GM23338 (cell line): ENCODE data around the gene CACNA2D3. TPM values are rescaled to one million over a fixed set of nuclear protein-coding genes. Genes with fewer than 3 reads are reported as not detected.

Experiments
- ATAC-seq: fragments of 200-7000 bp; cut with Tn5 transposase; 3 replicates; pipeline ENCODE4 v1.9.1; 2020
- DNase-seq: peaks from one replicate; pipeline ENCODE4 v3.0.0-alpha.2; 2015; ENCODE audit warnings: low spot score
- H2AFZ ChIP-seq: fragments of 200-600 bp; sonication (generic); 2 replicates; pipeline ENCODE4 v1.8.0; 2016; ENCODE audit warnings: antibody characterized with exemption, mild to moderate bottlenecking, moderate library complexity
- H3F3A ChIP-seq: fragments of 200-600 bp; sonication (generic); replicated peaks from 2 replicates; pipeline ENCODE4 v1.8.0; 2017; ENCODE audit warnings: antibody characterized with exemption, mixed run types, low read depth
- H3K27ac ChIP-seq: fragments of 200-600 bp; sonication (generic); 2 replicates; pipeline ENCODE4 v1.6.1; 2016; ENCODE audit warnings: low read depth
- H3K27me3 ChIP-seq: fragments of 200-600 bp; sonication (generic); 2 replicates; pipeline ENCODE4 v1.8.0; 2016; ENCODE audit warnings: mild to moderate bottlenecking, mixed run types, moderate library complexity; ENCODE audit not compliant: insufficient read depth
- H3K36me3 ChIP-seq: fragments of 200-600 bp; sonication (generic); 2 replicates; pipeline ENCODE4 v1.8.0; 2016; ENCODE audit warnings: mild to moderate bottlenecking; ENCODE audit not compliant: insufficient read depth
- H3K4me1 ChIP-seq: fragments of 200-600 bp; sonication (generic); 2 replicates; pipeline ENCODE4 v1.8.0; 2016; ENCODE audit warnings: mild to moderate bottlenecking, moderate library complexity; ENCODE audit not compliant: insufficient read depth
- H3K4me2 ChIP-seq: fragments of 200-600 bp; sonication (generic); 2 replicates; pipeline ENCODE4 v1.7.1; 2017; ENCODE audit warnings: mixed run types
- H3K4me3 ChIP-seq: fragments of 200-600 bp; sonication (generic); 2 replicates; pipeline ENCODE4 v1.6.1; 2016; ENCODE audit warnings: mixed run types
- H3K79me2 ChIP-seq: fragments of 200-600 bp; sonication (generic); replicated peaks from 2 replicates; pipeline ENCODE4 v1.8.0; 2017; ENCODE audit warnings: mild to moderate bottlenecking; ENCODE audit not compliant: insufficient read depth
- H3K9me2 ChIP-seq: fragments of 200-600 bp; sonication (generic); 2 replicates; pipeline ENCODE4 v1.8.0; 2017; ENCODE audit not compliant: insufficient read depth
- H4K20me1 ChIP-seq: fragments of 200-600 bp; sonication (generic); replicated peaks from 2 replicates; pipeline ENCODE4 v1.8.0; 2017; ENCODE audit warnings: mild to moderate bottlenecking; ENCODE audit not compliant: insufficient read depth
- H3K27ac Mint-ChIP-seq: 2 replicates; pipeline ENCODE4 v1.8.0; 2020; ENCODE audit warnings: inconsistent platforms, mild to moderate bottlenecking, moderate library complexity, mixed read lengths
- H3K27me3 Mint-ChIP-seq: 3 replicates; pipeline ENCODE4 v1.8.0; 2022; ENCODE audit warnings: low read depth, mild to moderate bottlenecking, moderate library complexity, mixed read lengths, inconsistent platforms; ENCODE audit not compliant: insufficient read depth, poor library complexity
- H3K36me3 Mint-ChIP-seq: 3 replicates; pipeline ENCODE4 v1.8.0; 2021; ENCODE audit warnings: low read depth, mild to moderate bottlenecking, inconsistent platforms, moderate library complexity, mixed read lengths
- H3K4me1 Mint-ChIP-seq: 3 replicates; pipeline ENCODE4 v1.8.0; 2020; ENCODE audit warnings: mild to moderate bottlenecking, inconsistent platforms, mixed read lengths
- H3K4me3 Mint-ChIP-seq: 3 replicates; pipeline ENCODE4 v1.8.0; 2021; ENCODE audit warnings: moderate library complexity, mild to moderate bottlenecking, inconsistent platforms, mixed read lengths
- H3K9me3 Mint-ChIP-seq: 3 replicates; pipeline ENCODE4 v1.8.0; 2020; ENCODE audit warnings: moderate library complexity, mild to moderate bottlenecking, inconsistent platforms, mixed read lengths
- CREB1 ChIP-seq: fragments of 250-450 bp; sonication (Bioruptor Pico); IDR thresholded peaks from 2 replicates; pipeline ENCODE4 v1.5.0; 2020; ENCODE audit warnings: low read depth, mild to moderate bottlenecking, moderate library complexity
- ETS1 ChIP-seq: IDR thresholded peaks from 2 replicates; pipeline ENCODE4 v1.6.1; 2016; ENCODE audit warnings: antibody characterized with exemption
- EZH2 ChIP-seq: fragments of 200-600 bp; sonication (generic); IDR thresholded peaks from one replicate; pipeline ENCODE4 v1.8.0; 2017; ENCODE audit warnings: antibody characterized with exemption, mild to moderate bottlenecking, low read depth; ENCODE audit not compliant: unreplicated experiment
- EZH2phosphoT487 ChIP-seq: fragments of 200-600 bp; sonication (generic); IDR thresholded peaks from one replicate; pipeline ENCODE4 v1.8.1; 2018; ENCODE audit warnings: antibody characterized with exemption; ENCODE audit not compliant: unreplicated experiment
- JUNB ChIP-seq: IDR thresholded peaks from one replicate; pipeline ENCODE4 v1.6.1; 2016; ENCODE audit warnings: antibody characterized with exemption; ENCODE audit not compliant: unreplicated experiment
- NANOG ChIP-seq: IDR thresholded peaks from 2 replicates; pipeline ENCODE4 v1.6.1; 2016; ENCODE audit warnings: antibody characterized with exemption, borderline replicate concordance
- POLR2AphosphoS5 ChIP-seq: IDR thresholded peaks from 2 replicates; pipeline ENCODE4 v1.6.1; 2016; ENCODE audit warnings: antibody characterized with exemption, low read depth
- REST ChIP-seq: IDR thresholded peaks from one replicate; pipeline ENCODE4 v1.6.1; 2018; ENCODE audit warnings: antibody characterized with exemption; ENCODE audit not compliant: unreplicated experiment
- STAT1 ChIP-seq: IDR thresholded peaks from one replicate; pipeline ENCODE4 v1.6.1; 2016; ENCODE audit warnings: antibody characterized with exemption; ENCODE audit not compliant: unreplicated experiment
- ZNF114 ChIP-seq: fragments of 250-450 bp; sonication (Bioruptor Pico); IDR thresholded peaks from 2 replicates; pipeline ENCODE4 v1.5.0; 2020; ENCODE audit warnings: mild to moderate bottlenecking, moderate library complexity
- ZNF331 ChIP-seq: fragments of 250-450 bp; sonication (Bioruptor Pico); IDR thresholded peaks from 2 replicates; pipeline ENCODE4 v1.5.0; 2020; ENCODE audit warnings: low read depth, mild to moderate bottlenecking, moderate library complexity
- ZNF462 ChIP-seq: fragments of 250-450 bp; sonication (Bioruptor Pico); IDR thresholded peaks from 2 replicates; pipeline ENCODE4 v1.5.0; 2020; ENCODE audit warnings: mild to moderate bottlenecking, moderate library complexity
- polyA plus RNA-seq: library from polyadenylated mRNA; unstranded; fragments of >200 nt; fragmentation: Nextera tagmentation; extraction: Ambion mirVana; gene quantifications from 2 replicates; pipeline ENCODE4 v1.2.1, GENCODE V29; 2016
- total RNA-seq: library from RNA; depleted of rRNA; stranded (reverse); fragments of >200 nt; shearing (Covaris generic); gene quantifications from 2 replicates; pipeline ENCODE4 v1.2.3, GENCODE V29; 2014
- TF ChIP-seq, protein P1 (sequence below), 2 experiments: fragments of 200-600 bp in 1 of 2; sonication (generic) in 1 of 2; conservative IDR thresholded peaks; 2 replicates each; pipeline versions ENCODE4 v1.5.1 to v1.6.1; 2016 to 2017; ENCODE audit warnings: antibody characterized with exemption in 2 of 2, low read depth in 2 of 2, mild to moderate bottlenecking in 2 of 2, moderate library complexity in 1 of 2

The CACNA2D3 gene
- total and polyA plus RNA-seq, 2 experiments from 2014 or later = 2.2 to 2.3 TPM

GRCh38 chr3:54905261-54905888, 783.0 kb downstream of the CACNA2D3 start:
- no peaks in the 10 kb centered on the region; the same call in 1 of the 2 replicates for H3K36me3 ChIP-seq
- H3K79me2 ChIP-seq = no peaks in the 10 kb centered on the region
- DNase-seq (no peak), ATAC-seq (no peak)
- H3K4me3 ChIP-seq = no peak overlapping the region
- no peak overlapping the region for H3K27ac ChIP-seq
- Mint-ChIP-seq H3K36me3 (peaks cover 3% of the 10 kb centered on the region; the same call in 1 of the 3 replicates), H3K9me3 (no peaks in the 10 kb centered on the region), H3K4me3 (no peak overlapping the region), H3K27ac (no peak overlapping the region), H3K27me3 (no peaks in the 10 kb centered on the region), H3K4me1 (no peaks in the 10 kb centered on the region)
- TF ChIP-seq STAT1 (no peak), ZNF114 (CRISPR knock-in tag) (no peak), EZH2phosphoT487 (no peak), EZH2 (no peak), POLR2AphosphoS5 (no peak), NANOG (no peak), ZNF462 (CRISPR knock-in tag) (no peak), ZNF331 (no peak), REST (no peak), ETS1 (no peak), JUNB (no peak), CREB1 (CRISPR knock-in tag) (no peak)
- TF ChIP-seq, protein P1, sequence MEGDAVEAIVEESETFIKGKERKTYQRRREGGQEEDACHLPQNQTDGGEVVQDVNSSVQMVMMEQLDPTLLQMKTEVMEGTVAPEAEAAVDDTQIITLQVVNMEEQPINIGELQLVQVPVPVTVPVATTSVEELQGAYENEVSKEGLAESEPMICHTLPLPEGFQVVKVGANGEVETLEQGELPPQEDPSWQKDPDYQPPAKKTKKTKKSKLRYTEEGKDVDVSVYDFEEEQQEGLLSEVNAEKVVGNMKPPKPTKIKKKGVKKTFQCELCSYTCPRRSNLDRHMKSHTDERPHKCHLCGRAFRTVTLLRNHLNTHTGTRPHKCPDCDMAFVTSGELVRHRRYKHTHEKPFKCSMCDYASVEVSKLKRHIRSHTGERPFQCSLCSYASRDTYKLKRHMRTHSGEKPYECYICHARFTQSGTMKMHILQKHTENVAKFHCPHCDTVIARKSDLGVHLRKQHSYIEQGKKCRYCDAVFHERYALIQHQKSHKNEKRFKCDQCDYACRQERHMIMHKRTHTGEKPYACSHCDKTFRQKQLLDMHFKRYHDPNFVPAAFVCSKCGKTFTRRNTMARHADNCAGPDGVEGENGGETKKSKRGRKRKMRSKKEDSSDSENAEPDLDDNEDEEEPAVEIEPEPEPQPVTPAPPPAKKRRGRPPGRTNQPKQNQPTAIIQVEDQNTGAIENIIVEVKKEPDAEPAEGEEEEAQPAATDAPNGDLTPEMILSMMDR (conservative IDR thresholded peaks at IDR 0.05; ENCODE audit: low read depth in 2 of 2) = no peak
- no peak overlapping the region for H3K4me2 ChIP-seq
- H3K9me2 ChIP-seq = no peaks in the 10 kb centered on the region
- no peak overlapping the region for H2AFZ ChIP-seq
- no peaks in the 10 kb centered on the region; the same call in 1 of the 2 replicates for H4K20me1 ChIP-seq
- no peaks in the 10 kb centered on the region for H3F3A ChIP-seq
- H3K27me3 ChIP-seq = no peaks in the 10 kb centered on the region
- no peaks in the 10 kb centered on the region for H3K4me1 ChIP-seq
